ENCODE results near the gene CHST4.

The CHST4 gene

GRCh38 chr16:71537643-71538042 lies 11.4 kb downstream of the CHST4 start:
- H3K4me3 ChIP-seq (ENCODE audit: low read length), result no peak overlapping the region
- peak; percentile 39 for DNase-seq (ENCODE audit: low read depth)
- TF ChIP-seq CTCF (conservative IDR thresholded peaks at IDR 0.05; ENCODE audit: low read length), result peak; percentile 78

GRCh38 chr16:71542377-71542776 lies 16.2 kb downstream of the CHST4 start:
- peak; percentile 14 for DNase-seq (ENCODE audit: low read depth)
- no peak overlapping the region for H3K4me3 ChIP-seq (ENCODE audit: low read length)
- TF ChIP-seq CTCF (conservative IDR thresholded peaks at IDR 0.05; ENCODE audit: low read length), result peak; percentile 52

GRCh38 chr16:71547168-71547567 lies 20.9 kb downstream of the CHST4 start:
- TF ChIP-seq CTCF (conservative IDR thresholded peaks at IDR 0.05; ENCODE audit: low read length), result no peak
- H3K4me3 ChIP-seq (ENCODE audit: low read length), result no peak overlapping the region

GRCh38 chr16:71552698-71553503 lies 26.7 kb downstream of the CHST4 start:
- no peak for TF ChIP-seq CTCF (conservative IDR thresholded peaks at IDR 0.05; ENCODE audit: low read length)
- DNase-seq (ENCODE audit: low read depth), result no peak
- no peak overlapping the region for H3K4me3 ChIP-seq (ENCODE audit: low read length)

More at GRCh38 chr16:71547168-71547567, 20.9 kb downstream of the CHST4 start:
- DNase-seq (ENCODE audit: low read depth), result no peak

- no peak for DNase-seq (ENCODE audit: low read depth)
- TF ChIP-seq CTCF (conservative IDR thresholded peaks at IDR 0.05; ENCODE audit: low read length), result no peak
- H3K4me3 ChIP-seq (ENCODE audit: low read length), result no peak overlapping the region
Observed at GRCh38 chr16:71555230-71555891, 29.1 kb downstream of the CHST4 start.

- TF ChIP-seq CTCF (conservative IDR thresholded peaks at IDR 0.05; ENCODE audit: low read length), result no peak
- no peak for DNase-seq (ENCODE audit: low read depth)
- H3K4me3 ChIP-seq (ENCODE audit: low read length), result no peak overlapping the region
Observed at GRCh38 chr16:71557299-71557698, 31.1 kb downstream of the CHST4 start.
